ENCODE results near the gene TMEM92.

- TF ChIP-seq, protein P1, sequence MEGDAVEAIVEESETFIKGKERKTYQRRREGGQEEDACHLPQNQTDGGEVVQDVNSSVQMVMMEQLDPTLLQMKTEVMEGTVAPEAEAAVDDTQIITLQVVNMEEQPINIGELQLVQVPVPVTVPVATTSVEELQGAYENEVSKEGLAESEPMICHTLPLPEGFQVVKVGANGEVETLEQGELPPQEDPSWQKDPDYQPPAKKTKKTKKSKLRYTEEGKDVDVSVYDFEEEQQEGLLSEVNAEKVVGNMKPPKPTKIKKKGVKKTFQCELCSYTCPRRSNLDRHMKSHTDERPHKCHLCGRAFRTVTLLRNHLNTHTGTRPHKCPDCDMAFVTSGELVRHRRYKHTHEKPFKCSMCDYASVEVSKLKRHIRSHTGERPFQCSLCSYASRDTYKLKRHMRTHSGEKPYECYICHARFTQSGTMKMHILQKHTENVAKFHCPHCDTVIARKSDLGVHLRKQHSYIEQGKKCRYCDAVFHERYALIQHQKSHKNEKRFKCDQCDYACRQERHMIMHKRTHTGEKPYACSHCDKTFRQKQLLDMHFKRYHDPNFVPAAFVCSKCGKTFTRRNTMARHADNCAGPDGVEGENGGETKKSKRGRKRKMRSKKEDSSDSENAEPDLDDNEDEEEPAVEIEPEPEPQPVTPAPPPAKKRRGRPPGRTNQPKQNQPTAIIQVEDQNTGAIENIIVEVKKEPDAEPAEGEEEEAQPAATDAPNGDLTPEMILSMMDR (IDR thresholded peaks at IDR 0.05), result no peak
- no peak for TF ChIP-seq POLR2A (IDR thresholded peaks at IDR 0.05)
These were observed 9.4 kb downstream of the TMEM92 start for GRCh38 chr17:50283714-50284113.

Data from esophagus squamous epithelium (tissue), 4 donors.